ENCODE measurements around the gene TUBA4A. TPM values are rescaled to one million over a fixed set of nuclear protein-coding genes. Genes with fewer than 3 reads are reported as not detected.

The TUBA4A gene
- total and polyA plus RNA-seq, 9 of the 15 experiments (the other 6 are each of a cell fraction or from before 2014, with no cell fraction given) = 25.1 to 174 (median 42.4) TPM

DNA sequence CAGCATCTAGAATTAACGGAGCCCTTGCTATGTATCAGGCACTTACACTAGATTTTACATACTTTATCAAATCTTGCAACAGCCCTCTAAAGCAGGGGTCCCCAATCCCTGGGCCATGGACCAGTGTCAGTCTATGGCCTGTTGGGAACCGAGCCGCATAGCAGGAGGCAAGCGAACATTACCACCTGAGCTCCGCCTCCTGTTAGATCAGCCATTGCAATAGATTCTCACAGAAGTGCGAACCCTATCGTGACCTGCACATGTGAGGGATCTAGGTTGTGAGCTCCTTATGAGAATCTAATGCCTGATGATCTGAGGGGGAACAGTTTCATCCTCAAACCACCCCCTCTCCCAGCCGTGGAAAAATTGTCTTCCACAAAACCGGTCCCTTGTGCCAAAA lies 38.9 kb upstream of the TUBA4A start:
- ChIA-PET CTCF (ENCODE audit: low intra/inter-chr PET ratio) (no interaction called here), POLR2A (interaction anchor here (1.9 kb wide), 1 partner anchor 13 kb away, joined by 6 read pairs; the partner anchor contains the start of gene DNAJB2)
- DNase-seq (ENCODE audit: extremely low read depth in 1 of 4, low spot score in 3 of 4) (no peak), FAIRE-seq (no peak), ATAC-seq (no peak)
- H3K9ac ChIP-seq (ENCODE audit: insufficient read depth in 1 of 2, low read depth in 2 of 2, low read length in 2 of 2) = no peak overlapping the region
- H3K4me2 ChIP-seq (ENCODE audit: insufficient read depth, low read length) = no peak overlapping the region
- no peaks in the 10 kb centered on the region for H3K9me3 ChIP-seq (replicated peaks; ENCODE audit: control insufficient read depth, insufficient read depth, low read depth, low read length)
- H3K27me3 ChIP-seq (ENCODE audit: control insufficient read depth in 2 of 2, insufficient read depth in 2 of 2, low read length in 2 of 2) = no peaks in the 10 kb centered on the region
- H3K4me3 ChIP-seq = no peak overlapping the region
- no peak overlapping the region for H3K27ac ChIP-seq (ENCODE audit: extremely low read depth, low read depth, low read length)
- in situ Hi-C loops (cut with MboI) (loop anchor here (5.0 kb wide), 1 partner anchor 120 kb away; the partner anchor contains the start of gene SLC23A3), intact Hi-C loops (cut with micrococcal nuclease) (no loop called here)
- peaks cover 31 to 62% of the 10 kb centered on the region in 2 experiments for H3K4me1 ChIP-seq (replicated peaks in 1 of 2; ENCODE audit: control insufficient read depth in 2 of 2, insufficient read depth in 2 of 2, low read length in 2 of 2)
- H4K20me1 ChIP-seq (replicated peaks; ENCODE audit: control insufficient read depth, insufficient read depth, low read length) = no peaks in the 10 kb centered on the region
- H3K9me1 ChIP-seq (ENCODE audit: control insufficient read depth, insufficient read depth, low read length) = no peaks in the 10 kb centered on the region
- H2AFZ ChIP-seq (ENCODE audit: low read depth, low read length) = no peak overlapping the region
- H3K36me3 ChIP-seq (ENCODE audit: control insufficient read depth, insufficient read depth, low read length) = no peaks in the 10 kb centered on the region
- no peaks in the 10 kb centered on the region for H3K79me2 ChIP-seq (ENCODE audit: control insufficient read depth, insufficient read depth, low read length)
- TF ChIP-seq ZNF121 (CRISPR knock-in tag; conservative IDR thresholded peaks at IDR 0.05) = no peak
- TF ChIP-seq ELF1 (tag; IDR thresholded peaks at IDR 0.05) = no peak
- TF ChIP-seq, protein P1, sequence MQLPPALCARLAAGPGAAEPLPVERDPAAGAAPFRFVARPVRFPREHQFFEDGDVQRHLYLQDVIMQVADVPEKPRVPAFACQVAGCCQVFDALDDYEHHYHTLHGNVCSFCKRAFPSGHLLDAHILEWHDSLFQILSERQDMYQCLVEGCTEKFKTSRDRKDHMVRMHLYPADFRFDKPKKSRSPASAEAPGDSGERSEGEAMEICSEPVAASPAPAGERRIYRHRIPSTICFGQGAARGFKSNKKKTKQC (CRISPR knock-in tag; IDR thresholded peaks at IDR 0.05) = no peak
- no peak for TF ChIP-seq ZFP36 (IDR thresholded peaks at IDR 0.05; ENCODE audit: low read depth, low read length, partially characterized antibody)
- TF ChIP-seq, protein P2, sequence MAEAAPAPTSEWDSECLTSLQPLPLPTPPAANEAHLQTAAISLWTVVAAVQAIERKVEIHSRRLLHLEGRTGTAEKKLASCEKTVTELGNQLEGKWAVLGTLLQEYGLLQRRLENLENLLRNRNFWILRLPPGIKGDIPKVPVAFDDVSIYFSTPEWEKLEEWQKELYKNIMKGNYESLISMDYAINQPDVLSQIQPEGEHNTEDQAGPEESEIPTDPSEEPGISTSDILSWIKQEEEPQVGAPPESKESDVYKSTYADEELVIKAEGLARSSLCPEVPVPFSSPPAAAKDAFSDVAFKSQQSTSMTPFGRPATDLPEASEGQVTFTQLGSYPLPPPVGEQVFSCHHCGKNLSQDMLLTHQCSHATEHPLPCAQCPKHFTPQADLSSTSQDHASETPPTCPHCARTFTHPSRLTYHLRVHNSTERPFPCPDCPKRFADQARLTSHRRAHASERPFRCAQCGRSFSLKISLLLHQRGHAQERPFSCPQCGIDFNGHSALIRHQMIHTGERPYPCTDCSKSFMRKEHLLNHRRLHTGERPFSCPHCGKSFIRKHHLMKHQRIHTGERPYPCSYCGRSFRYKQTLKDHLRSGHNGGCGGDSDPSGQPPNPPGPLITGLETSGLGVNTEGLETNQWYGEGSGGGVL (CRISPR knock-in tag; IDR thresholded peaks at IDR 0.05) = no peak
- TF ChIP-seq LEF1 (IDR thresholded peaks at IDR 0.05) = no peak
- no peak for TF ChIP-seq PHF21A (IDR thresholded peaks at IDR 0.05; ENCODE audit: borderline replicate concordance, low read depth)
- no peak for TF ChIP-seq MIER1 (IDR thresholded peaks at IDR 0.05; ENCODE audit: low read depth)
- no peak for TF ChIP-seq RBBP5 (IDR thresholded peaks at IDR 0.05; ENCODE audit: borderline replicate concordance, insufficient read depth, low read length, poor library complexity, severe bottlenecking)
- TF ChIP-seq NCOA6 (IDR thresholded peaks at IDR 0.05) = no peak
- TF ChIP-seq, protein P3, sequence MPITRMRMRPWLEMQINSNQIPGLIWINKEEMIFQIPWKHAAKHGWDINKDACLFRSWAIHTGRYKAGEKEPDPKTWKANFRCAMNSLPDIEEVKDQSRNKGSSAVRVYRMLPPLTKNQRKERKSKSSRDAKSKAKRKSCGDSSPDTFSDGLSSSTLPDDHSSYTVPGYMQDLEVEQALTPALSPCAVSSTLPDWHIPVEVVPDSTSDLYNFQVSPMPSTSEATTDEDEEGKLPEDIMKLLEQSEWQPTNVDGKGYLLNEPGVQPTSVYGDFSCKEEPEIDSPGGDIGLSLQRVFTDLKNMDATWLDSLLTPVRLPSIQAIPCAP (CRISPR knock-in tag; IDR thresholded peaks at IDR 0.05; ENCODE audit: borderline replicate concordance) = no peak
- no peak for TF ChIP-seq TOE1 (IDR thresholded peaks at IDR 0.05; ENCODE audit: borderline replicate concordance)
- TF ChIP-seq TOE1 (CRISPR knock-in tag; IDR thresholded peaks at IDR 0.05; ENCODE audit: borderline replicate concordance, low read depth) = no peak
- TF ChIP-seq, protein P4, sequence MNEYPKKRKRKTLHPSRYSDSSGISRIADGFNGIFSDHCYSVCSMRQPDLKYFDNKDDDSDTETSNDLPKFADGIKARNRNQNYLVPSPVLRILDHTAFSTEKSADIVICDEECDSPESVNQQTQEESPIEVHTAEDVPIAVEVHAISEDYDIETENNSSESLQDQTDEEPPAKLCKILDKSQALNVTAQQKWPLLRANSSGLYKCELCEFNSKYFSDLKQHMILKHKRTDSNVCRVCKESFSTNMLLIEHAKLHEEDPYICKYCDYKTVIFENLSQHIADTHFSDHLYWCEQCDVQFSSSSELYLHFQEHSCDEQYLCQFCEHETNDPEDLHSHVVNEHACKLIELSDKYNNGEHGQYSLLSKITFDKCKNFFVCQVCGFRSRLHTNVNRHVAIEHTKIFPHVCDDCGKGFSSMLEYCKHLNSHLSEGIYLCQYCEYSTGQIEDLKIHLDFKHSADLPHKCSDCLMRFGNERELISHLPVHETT (CRISPR knock-in tag; conservative IDR thresholded peaks at IDR 0.05 in 1 of 2, IDR thresholded peaks at IDR 0.05 in 1 of 2) = no peak
- no peak for TF ChIP-seq CBX3 (IDR thresholded peaks at IDR 0.05; ENCODE audit: borderline replicate concordance in 1 of 2, low read length in 2 of 2)
- 94% methylated on average over 3 of the region's 9 CpGs for WGBS (ENCODE audit: insufficient coverage, low coverage, missing lambda C conversion rate)
- BruUV-seq (replicated peaks) = no TSS peak
